ENCODE data around the gene THSD4. TPM values are rescaled to one million over a fixed set of nuclear protein-coding genes. Genes with fewer than 3 reads are reported as not detected.

THSD4 gene
- total and polyA plus RNA-seq, 2 experiments from 2014 or later = 5.1 to 25.5 TPM

DNA sequence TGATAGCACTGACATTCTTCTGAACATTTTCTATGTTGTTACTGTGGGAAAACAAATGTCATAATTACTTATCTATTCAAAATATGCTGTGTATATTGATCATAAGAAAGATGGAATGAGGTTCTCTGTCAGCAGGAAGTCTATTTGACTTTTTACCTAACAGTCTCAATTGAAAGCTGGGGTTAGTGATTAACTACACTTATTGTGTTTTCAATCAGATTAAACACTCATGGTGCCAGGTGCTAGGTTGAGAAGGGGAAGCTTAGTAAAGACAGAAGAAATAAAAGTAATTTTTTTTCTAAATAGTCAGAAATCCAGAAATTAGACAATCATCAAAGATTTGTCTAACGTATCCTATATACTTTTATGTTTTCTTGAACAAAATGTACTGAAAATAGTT, 414.1 kb downstream of the THSD4 start:
- Histone ChIP-seq H3K27me3 (no peaks in the 10 kb centered on the region), H3K4me1 (ENCODE audit: low read depth) (no peaks in the 10 kb centered on the region), H3K9me3 (ENCODE audit: low read depth) (no peaks in the 10 kb centered on the region), H3K27ac (no peak overlapping the region), H3K4me3 (no peak overlapping the region), H3K36me3 (no peaks in the 10 kb centered on the region)
- DNase-seq (ENCODE audit: low read depth in 1 of 2, low spot score in 1 of 2) = no peak
- TF ChIP-seq, protein P1, sequence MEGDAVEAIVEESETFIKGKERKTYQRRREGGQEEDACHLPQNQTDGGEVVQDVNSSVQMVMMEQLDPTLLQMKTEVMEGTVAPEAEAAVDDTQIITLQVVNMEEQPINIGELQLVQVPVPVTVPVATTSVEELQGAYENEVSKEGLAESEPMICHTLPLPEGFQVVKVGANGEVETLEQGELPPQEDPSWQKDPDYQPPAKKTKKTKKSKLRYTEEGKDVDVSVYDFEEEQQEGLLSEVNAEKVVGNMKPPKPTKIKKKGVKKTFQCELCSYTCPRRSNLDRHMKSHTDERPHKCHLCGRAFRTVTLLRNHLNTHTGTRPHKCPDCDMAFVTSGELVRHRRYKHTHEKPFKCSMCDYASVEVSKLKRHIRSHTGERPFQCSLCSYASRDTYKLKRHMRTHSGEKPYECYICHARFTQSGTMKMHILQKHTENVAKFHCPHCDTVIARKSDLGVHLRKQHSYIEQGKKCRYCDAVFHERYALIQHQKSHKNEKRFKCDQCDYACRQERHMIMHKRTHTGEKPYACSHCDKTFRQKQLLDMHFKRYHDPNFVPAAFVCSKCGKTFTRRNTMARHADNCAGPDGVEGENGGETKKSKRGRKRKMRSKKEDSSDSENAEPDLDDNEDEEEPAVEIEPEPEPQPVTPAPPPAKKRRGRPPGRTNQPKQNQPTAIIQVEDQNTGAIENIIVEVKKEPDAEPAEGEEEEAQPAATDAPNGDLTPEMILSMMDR (IDR thresholded peaks at IDR 0.05; ENCODE audit: low read depth, low read length) = no peak

DNA sequence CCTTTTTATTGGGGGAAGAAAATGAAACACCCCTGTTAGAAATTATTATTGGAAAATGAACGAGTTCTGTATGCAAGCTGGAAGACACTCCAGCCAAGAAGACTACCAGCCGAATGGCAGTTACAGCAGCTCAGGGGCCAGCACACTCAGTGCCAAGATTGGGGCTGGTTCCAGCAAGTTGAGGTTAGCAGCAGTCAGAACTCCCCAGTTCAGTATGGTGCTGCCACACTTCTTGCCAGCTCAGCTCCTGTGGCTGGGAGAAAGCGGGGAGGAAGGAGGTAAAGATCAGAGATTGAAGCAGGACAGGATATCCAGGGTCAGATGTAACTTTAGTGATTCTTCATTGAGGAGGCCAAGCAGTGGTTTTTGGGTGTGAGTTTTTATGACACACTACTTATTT, 414.8 kb downstream of the THSD4 start:
- no peak overlapping the region for H3K27ac ChIP-seq
- no peak overlapping the region for H3K4me3 ChIP-seq
- no peaks in the 10 kb centered on the region for H3K4me1 ChIP-seq (ENCODE audit: low read depth)
- TF ChIP-seq, protein P1 (IDR thresholded peaks at IDR 0.05; ENCODE audit: low read depth, low read length) = no peak
- DNase-seq (ENCODE audit: low read depth in 1 of 2, low spot score in 1 of 2) = no peak
- H3K36me3 ChIP-seq = no peaks in the 10 kb centered on the region
- no peaks in the 10 kb centered on the region for H3K27me3 ChIP-seq
- H3K9me3 ChIP-seq (ENCODE audit: low read depth) = no peaks in the 10 kb centered on the region

DNA sequence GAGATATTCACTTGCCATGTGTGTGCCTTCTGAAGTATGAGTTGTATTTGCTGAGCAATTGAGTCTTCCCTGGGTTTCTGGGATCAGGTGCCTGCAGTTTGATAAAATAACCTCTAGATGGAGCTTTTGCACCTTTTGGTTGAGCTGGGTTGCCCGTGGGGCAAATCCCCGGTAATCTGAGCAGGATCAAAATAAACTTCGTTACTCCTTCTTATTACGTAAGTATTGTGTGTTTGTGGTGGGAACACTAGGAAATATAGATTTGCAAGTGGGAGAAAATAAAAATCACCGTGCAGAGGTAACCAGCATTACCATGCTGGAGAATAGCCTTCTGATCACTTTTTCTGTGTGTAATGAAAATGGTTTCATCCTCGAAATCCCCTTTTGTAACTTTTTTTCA, 417.7 kb downstream of the THSD4 start:
- no peaks in the 10 kb centered on the region for H3K4me1 ChIP-seq (ENCODE audit: low read depth)
- no peak overlapping the region for H3K27ac ChIP-seq
- no peaks in the 10 kb centered on the region for H3K9me3 ChIP-seq (ENCODE audit: low read depth)
- H3K4me3 ChIP-seq = no peak overlapping the region
- H3K27me3 ChIP-seq = no peaks in the 10 kb centered on the region
- H3K36me3 ChIP-seq = no peaks in the 10 kb centered on the region
- DNase-seq (ENCODE audit: low read depth in 1 of 2, low spot score in 1 of 2) = peak; percentile 30 to 37
- TF ChIP-seq, protein P1 (IDR thresholded peaks at IDR 0.05; ENCODE audit: low read depth, low read length) = peak; percentile 62

DNA sequence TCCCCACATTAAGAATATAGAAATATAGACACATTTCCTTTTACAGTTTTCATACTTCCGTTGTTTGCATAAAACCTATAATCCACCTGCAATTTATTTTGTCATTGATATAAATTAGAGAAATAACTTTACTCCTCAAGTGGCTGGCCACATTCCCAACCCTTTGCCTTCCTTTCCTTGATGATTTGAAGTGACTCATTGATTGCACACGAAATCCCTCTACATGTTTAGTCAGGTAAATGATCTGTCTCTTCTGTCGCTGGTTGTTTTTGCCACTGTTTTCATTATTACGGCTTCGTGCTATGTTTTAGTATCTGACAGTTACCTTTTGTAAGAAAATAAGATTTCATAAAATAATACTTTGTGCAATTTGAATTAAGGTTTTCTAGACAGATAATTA, 422.9 kb downstream of the THSD4 start:
- no peaks in the 10 kb centered on the region for H3K4me1 ChIP-seq (ENCODE audit: low read depth)
- TF ChIP-seq, protein P1 (IDR thresholded peaks at IDR 0.05; ENCODE audit: low read depth, low read length) = no peak
- no peaks in the 10 kb centered on the region for H3K27me3 ChIP-seq
- H3K4me3 ChIP-seq = no peak overlapping the region
- H3K9me3 ChIP-seq (ENCODE audit: low read depth) = no peaks in the 10 kb centered on the region
- H3K36me3 ChIP-seq = no peaks in the 10 kb centered on the region
- DNase-seq (ENCODE audit: low read depth in 1 of 2, low spot score in 1 of 2) = no peak
- H3K27ac ChIP-seq = no peak overlapping the region

DNA sequence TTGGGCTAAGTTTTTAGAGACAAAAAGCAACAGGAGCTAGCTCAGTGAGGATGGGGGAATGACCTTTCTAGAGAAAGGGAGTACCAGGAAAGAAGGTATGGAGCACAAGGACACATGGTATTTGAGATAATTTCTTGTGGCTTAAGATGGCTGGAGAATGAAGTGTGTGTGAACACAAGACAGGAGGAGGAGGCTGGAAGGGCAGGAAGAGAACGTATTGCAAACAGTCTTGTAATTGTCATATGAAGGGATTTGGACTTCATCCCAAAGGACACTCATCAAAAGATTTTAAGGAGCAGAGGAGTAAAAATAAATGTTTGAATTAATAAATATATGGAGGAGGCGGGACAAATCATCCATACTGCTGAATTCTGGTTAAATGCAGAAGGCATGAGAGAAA, 426.5 kb downstream of the THSD4 start:
- Histone ChIP-seq H3K4me3 (no peak overlapping the region), H3K27me3 (no peaks in the 10 kb centered on the region), H3K4me1 (ENCODE audit: low read depth) (no peaks in the 10 kb centered on the region), H3K36me3 (no peaks in the 10 kb centered on the region), H3K27ac (no peak overlapping the region), H3K9me3 (ENCODE audit: low read depth) (no peaks in the 10 kb centered on the region)
- DNase-seq (ENCODE audit: low read depth in 1 of 2, low spot score in 1 of 2) = no peak
- TF ChIP-seq, protein P1 (IDR thresholded peaks at IDR 0.05; ENCODE audit: low read depth, low read length) = no peak

DNA sequence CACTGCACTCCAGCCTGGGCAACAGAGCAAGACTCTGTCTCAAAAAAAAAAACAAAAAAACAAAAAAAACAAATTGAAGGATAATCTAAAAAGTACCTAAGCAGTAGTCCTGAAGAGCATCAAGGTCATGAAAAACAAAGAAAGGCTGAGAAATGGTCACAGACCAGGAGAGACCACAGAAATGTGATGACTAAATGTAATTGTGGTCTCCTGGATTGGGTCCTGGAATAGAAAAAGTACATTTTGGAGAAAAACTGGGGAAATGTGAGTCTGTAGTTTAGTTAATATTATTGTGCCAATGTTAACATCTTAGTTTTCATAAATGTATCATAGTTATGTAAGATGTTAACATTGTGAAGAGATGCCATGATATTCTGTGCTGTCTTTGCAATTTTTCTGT, 427.6 kb downstream of the THSD4 start:
- Histone ChIP-seq H3K4me3 (no peak overlapping the region), H3K27me3 (no peaks in the 10 kb centered on the region), H3K36me3 (no peaks in the 10 kb centered on the region), H3K9me3 (ENCODE audit: low read depth) (no peaks in the 10 kb centered on the region), H3K27ac (no peak overlapping the region), H3K4me1 (ENCODE audit: low read depth) (peaks cover 3% of the 10 kb centered on the region)
- TF ChIP-seq, protein P1 (IDR thresholded peaks at IDR 0.05; ENCODE audit: low read depth, low read length) = no peak
- DNase-seq (ENCODE audit: low read depth in 1 of 2, low spot score in 1 of 2) = no peak

Data from cardiac muscle cell (in vitro differentiated cells and primary cell).